ENCODE data around the gene PDZD7. TPM values are rescaled to one million over a fixed set of nuclear protein-coding genes. Genes with fewer than 3 reads are reported as not detected.
A peak's percentile ranks its signal among the peaks of the same experiment; 100 is the strongest.

PDZD7 gene
- total and polyA plus RNA-seq, 9 of the 15 experiments (the other 6 are each of a cell fraction or from before 2014, with no cell fraction given) = 0.04 to 0.24 (median 0.08) TPM; not detected in 3

DNA sequence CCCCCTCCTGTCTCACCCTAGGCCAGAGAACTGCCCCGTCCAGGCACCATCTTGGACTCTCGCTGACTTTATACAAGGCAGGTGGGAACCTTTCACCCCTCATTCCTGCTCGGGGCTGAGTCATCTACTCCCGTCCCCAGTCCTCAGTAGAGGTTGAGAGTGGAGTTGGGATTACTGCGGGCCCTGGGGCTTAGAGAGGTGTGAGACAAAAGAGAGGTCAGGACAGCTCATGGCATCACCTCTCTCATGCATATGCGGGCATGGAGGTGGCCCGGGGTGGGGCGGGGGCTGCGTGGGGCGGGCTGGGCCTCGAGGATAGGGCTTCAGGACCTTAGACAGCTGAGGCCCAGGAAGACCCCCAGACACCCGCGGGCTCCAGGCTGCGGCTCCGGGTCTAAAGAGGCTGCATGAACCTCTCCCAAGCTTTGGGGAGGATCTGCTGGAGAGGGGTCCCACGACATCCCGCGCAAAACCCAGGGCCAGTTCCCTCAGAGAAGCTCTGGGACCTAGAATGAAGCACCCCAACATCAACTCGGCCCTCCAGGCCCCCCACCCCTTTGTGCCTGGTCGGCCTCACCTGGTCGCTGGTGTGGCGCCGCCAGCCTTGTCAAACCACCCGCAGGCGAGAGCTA, 317 bp downstream of the PDZD7 start:
- Histone ChIP-seq H3K4me1 (replicated peaks in 1 of 2; ENCODE audit: control insufficient read depth in 2 of 2, insufficient read depth in 2 of 2, low read length in 2 of 2) (peaks cover 12 to 45% of the 10 kb centered on the region in 2 experiments), H2AFZ (ENCODE audit: low read depth, low read length) (peak overlapping the region; percentile 72), H3K36me3 (ENCODE audit: control insufficient read depth, insufficient read depth, low read length) (no peaks in the 10 kb centered on the region), H3K79me2 (ENCODE audit: control insufficient read depth, insufficient read depth, low read length) (no peaks in the 10 kb centered on the region), H3K9me3 (replicated peaks; ENCODE audit: control insufficient read depth, insufficient read depth, low read depth, low read length) (no peaks in the 10 kb centered on the region), H3K4me2 (ENCODE audit: insufficient read depth, low read length) (peak overlapping the region; percentile 66), H3K9me1 (ENCODE audit: control insufficient read depth, insufficient read depth, low read length) (no peaks in the 10 kb centered on the region), H4K20me1 (replicated peaks; ENCODE audit: control insufficient read depth, insufficient read depth, low read length) (no peaks in the 10 kb centered on the region), H3K27ac (ENCODE audit: extremely low read depth, low read depth, low read length) (no peak overlapping the region), H3K9ac (ENCODE audit: insufficient read depth in 1 of 2, low read depth in 2 of 2, low read length in 2 of 2) (peak overlapping the region in 1 of 2 experiments; percentile 73; a peak in 2 of 4 replicates), H3K27me3 (ENCODE audit: control insufficient read depth in 2 of 2, insufficient read depth in 2 of 2, low read length in 2 of 2) (peaks cover 2 to 4% of the 10 kb centered on the region in 2 experiments; a peak in 4 of 5 replicates), H3K4me3 (peak overlapping the region; percentile 4; the same call in 1 of the 2 replicates)
- BruUV-seq (replicated peaks) = no TSS peak
- no peak for TF ChIP-seq HNRNPK (IDR thresholded peaks at IDR 0.05; ENCODE audit: low read depth, low read length, poor library complexity, severe bottlenecking)
- no peak for TF ChIP-seq ERF (CRISPR knock-in tag; IDR thresholded peaks at IDR 0.05)
- no peak for TF ChIP-seq PYGO2 (tag; IDR thresholded peaks at IDR 0.05)
- no peak for TF ChIP-seq ZNF316 (IDR thresholded peaks at IDR 0.05)
- TF ChIP-seq EZH2 (IDR thresholded peaks at IDR 0.05; ENCODE audit: borderline replicate concordance, low read depth, low read length) = no peak
- TF ChIP-seq TAF9B (IDR thresholded peaks at IDR 0.05; ENCODE audit: partially characterized antibody) = no peak
- TF ChIP-seq DIDO1 (tag; IDR thresholded peaks at IDR 0.05; ENCODE audit: low read depth) = no peak
- TF ChIP-seq ETV5 (CRISPR knock-in tag; IDR thresholded peaks at IDR 0.05; ENCODE audit: low read depth) = no peak
- TF ChIP-seq RFX7 (CRISPR knock-in tag; IDR thresholded peaks at IDR 0.05) = no peak
- TF ChIP-seq ESRRA (IDR thresholded peaks at IDR 0.05; ENCODE audit: borderline replicate concordance, low read depth) = no peak
- no peak for TF ChIP-seq EHMT2 (IDR thresholded peaks at IDR 0.05)
- no peak for TF ChIP-seq POU5F1 (IDR thresholded peaks at IDR 0.05; ENCODE audit: borderline replicate concordance, low read depth, low read length, partially characterized antibody)
- no peak for TF ChIP-seq ZNF707 (CRISPR knock-in tag; conservative IDR thresholded peaks at IDR 0.05)
- TF ChIP-seq NR2C1 (IDR thresholded peaks at IDR 0.05) = no peak
- no peak for TF ChIP-seq NR2C1 (tag; IDR thresholded peaks at IDR 0.05)
- TF ChIP-seq, protein P1, sequence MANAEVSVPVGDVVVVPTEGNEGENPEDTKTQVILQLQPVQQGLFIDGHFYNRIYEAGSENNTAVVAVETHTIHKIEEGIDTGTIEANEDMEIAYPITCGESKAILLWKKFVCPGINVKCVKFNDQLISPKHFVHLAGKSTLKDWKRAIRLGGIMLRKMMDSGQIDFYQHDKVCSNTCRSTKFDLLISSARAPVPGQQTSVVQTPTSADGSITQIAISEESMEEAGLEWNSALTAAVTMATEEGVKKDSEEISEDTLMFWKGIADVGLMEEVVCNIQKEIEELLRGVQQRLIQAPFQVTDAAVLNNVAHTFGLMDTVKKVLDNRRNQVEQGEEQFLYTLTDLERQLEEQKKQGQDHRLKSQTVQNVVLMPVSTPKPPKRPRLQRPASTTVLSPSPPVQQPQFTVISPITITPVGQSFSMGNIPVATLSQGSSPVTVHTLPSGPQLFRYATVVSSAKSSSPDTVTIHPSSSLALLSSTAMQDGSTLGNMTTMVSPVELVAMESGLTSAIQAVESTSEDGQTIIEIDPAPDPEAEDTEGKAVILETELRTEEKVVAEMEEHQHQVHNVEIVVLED (CRISPR knock-in tag; IDR thresholded peaks at IDR 0.05) = no peak
- no peak for TF ChIP-seq ZNF134 (CRISPR knock-in tag; conservative IDR thresholded peaks at IDR 0.05)
- FAIRE-seq = no peak
- intact Hi-C loops (cut with micrococcal nuclease) (loop anchor here (5.0 to 10.0 kb wide), 2 partner anchors 37 to 414 kb away; no protein-coding TSS in a partner anchor), in situ Hi-C loops (cut with MboI) (no loop called here)
- no peak for DNase-seq (ENCODE audit: extremely low read depth in 1 of 4, low spot score in 3 of 4)
- ChIA-PET POLR2A (interaction anchor here (0.6 to 1.7 kb wide), 3 partner anchors 11 to 27 kb away, joined by 3 to 6 read pairs (median 5); no protein-coding TSS in a partner anchor), CTCF (ENCODE audit: low intra/inter-chr PET ratio) (no interaction called here)
- ATAC-seq = no peak
- WGBS (ENCODE audit: insufficient coverage, low coverage, missing lambda C conversion rate) = 17% methylated on average over 9 of the region's 25 CpGs
